HG02943 (cell line): ENCODE measurements around the gene FAHD2A.
"Not testable (repeated sequence)": the region's sequence is repeated elsewhere in the genome, so short reads cannot be mapped to it uniquely, and the experiment has no call there.

Source experiments
- ATAC-seq: cut with Tn5 transposase; IDR thresholded peaks from one replicate; pipeline ENCODE4 v1.9.1; 2021; ENCODE audit warnings: mild to moderate bottlenecking, low read depth, moderate library complexity; ENCODE audit not compliant: unreplicated experiment

The FAHD2A gene

GRCh38 chr2:95433373-95433772, 30.9 kb downstream of the FAHD2A start:
- ATAC-seq, result not testable (repeated sequence)

- ATAC-seq, result not testable (repeated sequence)
Observed at GRCh38 chr2:95433973-95434372, 31.5 kb downstream of the FAHD2A start.

GRCh38 chr2:95434507-95435076, 32.1 kb downstream of the FAHD2A start:
- ATAC-seq, result not testable (repeated sequence)

GRCh38 chr2:95435162-95435871, 32.8 kb downstream of the FAHD2A start:
- not testable (repeated sequence) for ATAC-seq

GRCh38 chr2:95435872-95436209, 33.3 kb downstream of the FAHD2A start:
- not testable (repeated sequence) for ATAC-seq

GRCh38 chr2:95442474-95443099, 40.1 kb downstream of the FAHD2A start:
- ATAC-seq, result not testable (repeated sequence)

GRCh38 chr2:95445317-95445716, 42.8 kb downstream of the FAHD2A start:
- ATAC-seq, result not testable (repeated sequence)

GRCh38 chr2:95463292-95463691, 60.8 kb downstream of the FAHD2A start:
- ATAC-seq, result not testable (repeated sequence)
